PC-9 (cell line): ENCODE results near the gene PCNP.

Experiments used
- CTCF ChIP-seq: fragments of 200-600 bp; sonication (generic); conservative IDR thresholded peaks from 2 replicates; pipeline ENCODE4 v1.6.1; 2017; ENCODE audit warnings: mixed run types, antibody characterized with exemption, mild to moderate bottlenecking, moderate library complexity
- EZH2 ChIP-seq: fragments of 200-600 bp; sonication (generic); IDR thresholded peaks from 2 replicates; pipeline ENCODE4 v1.8.0; 2017; ENCODE audit warnings: antibody characterized with exemption, low read depth

- TF ChIP-seq CTCF (no peak), EZH2 (no peak)
These were observed 31.0 kb upstream of the PCNP start for GRCh38 chr3:101542957-101543356.
